Immature natural killer cell (primary cell): ENCODE results near the gene OAS1. TPM values are rescaled to one million over a fixed set of nuclear protein-coding genes. Genes with fewer than 3 reads are reported as not detected.
"Not testable (repeated sequence)": the region's sequence is repeated elsewhere in the genome, so short reads cannot be mapped to it uniquely, and the experiment has no call there.

ENCODE experiments used
- DNase-seq, 3 donors: peaks; one replicate each; pipeline ENCODE4 v3.0.0; 2022; ENCODE audit warnings: mixed read lengths in 1 of 3
- H3K27ac Mint-ChIP-seq, 6 donors: one replicate each; pipeline ENCODE4 v1.8.0; 2020; ENCODE audit warnings: mixed read lengths in 6 of 6, mild to moderate bottlenecking in 5 of 6, inconsistent platforms in 4 of 6, moderate library complexity in 3 of 6
- H3K27me3 Mint-ChIP-seq, 3 donors: one replicate each; pipeline ENCODE4 v1.8.0; 2020 to 2021; ENCODE audit warnings: low read depth in 3 of 3, mild to moderate bottlenecking in 3 of 3, mixed read lengths in 3 of 3, moderate library complexity in 3 of 3, inconsistent platforms in 1 of 3
- H3K36me3 Mint-ChIP-seq, 3 donors: one replicate each; pipeline ENCODE4 v1.8.0; 2020; ENCODE audit warnings: mixed read lengths in 3 of 3, inconsistent platforms in 2 of 3, mild to moderate bottlenecking in 2 of 3
- H3K4me1 Mint-ChIP-seq, 2 donors: one replicate each; pipeline ENCODE4 v1.8.0; 2020; ENCODE audit warnings: inconsistent platforms in 2 of 2, mild to moderate bottlenecking in 2 of 2, mixed read lengths in 2 of 2, moderate library complexity in 1 of 2
- H3K4me3 Mint-ChIP-seq, 5 donors: one replicate each; pipeline ENCODE4 v1.8.0; 2020; ENCODE audit warnings: mild to moderate bottlenecking in 5 of 5, mixed read lengths in 5 of 5, inconsistent platforms in 3 of 5, moderate library complexity in 3 of 5
- H3K9me3 Mint-ChIP-seq, 6 donors: one replicate each; pipeline ENCODE4 v1.8.0; 2020; ENCODE audit warnings: mild to moderate bottlenecking in 6 of 6, mixed read lengths in 6 of 6, inconsistent platforms in 4 of 6, moderate library complexity in 3 of 6
- polyA plus RNA-seq, 3 donors: library from polyadenylated mRNA; unstranded; fragments of 300-500 nt; fragmentation: Illumina TruSeq; gene quantifications; one replicate each; pipeline ENCODE4 v1.2.3, GENCODE V29; 2021

OAS1 gene
- polyA plus RNA-seq, 3 donors from 2014 or later: 22.3 to 46.0 (median 25.6) TPM

DNA sequence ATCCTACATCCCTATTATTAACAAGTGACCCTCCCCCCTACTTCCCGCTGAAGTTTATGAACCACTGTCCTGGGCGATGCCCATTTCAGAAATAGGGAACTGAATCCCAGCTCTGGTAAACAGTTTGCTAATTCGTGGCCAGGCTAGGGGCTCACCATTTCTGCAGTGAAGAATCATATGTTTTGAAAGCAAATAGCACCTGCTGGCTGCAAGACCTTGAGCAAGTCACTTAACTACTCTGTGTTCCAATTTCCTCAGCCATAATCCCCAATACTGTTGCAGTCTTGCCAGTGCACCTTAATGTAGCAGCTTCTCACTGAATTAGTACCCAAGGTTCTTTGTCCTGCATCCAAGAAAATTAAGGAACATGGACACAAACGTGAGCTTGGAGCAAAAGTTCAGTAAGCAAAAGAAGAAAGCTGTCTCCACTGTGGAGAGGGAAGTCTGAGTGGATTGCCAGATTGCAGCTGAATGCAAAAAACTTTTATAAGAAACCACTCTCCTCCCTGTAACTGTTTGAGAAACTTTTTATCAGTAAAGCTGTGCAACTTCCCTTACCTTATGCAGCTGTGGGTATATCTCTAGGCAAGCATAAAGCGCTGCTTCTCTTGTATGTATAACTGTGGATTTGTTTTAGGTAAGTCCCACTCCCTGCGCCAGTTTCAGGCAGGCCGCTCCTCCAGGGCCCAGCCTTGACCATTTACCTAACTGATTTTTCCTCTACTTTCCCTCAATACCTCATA, 824 bp downstream of the OAS1 start:
- Mint-ChIP-seq H3K9me3 (peaks cover 0 to 3% (median 0%) of the 10 kb centered on the region in 6 donors), H3K27ac (peak overlapping the region; percentile 84 to 94 (median 90)), H3K36me3 (peaks cover 19 to 35% (median 32%) of the 10 kb centered on the region in 3 donors), H3K4me1 (peaks cover 38 to 63% of the 10 kb centered on the region in 2 donors), H3K4me3 (peak overlapping the region; percentile 90 to 99 (median 95)), H3K27me3 (no peaks in the 10 kb centered on the region)
- peak in 1 of 3 donors; percentile 5 for DNase-seq

GRCh38 chr12:112908548-112908947, 1.8 kb downstream of the OAS1 start:
- Mint-ChIP-seq H3K27me3 (no peaks in the 10 kb centered on the region), H3K4me1 (peaks cover 38 to 68% of the 10 kb centered on the region in 2 donors), H3K27ac (peak overlapping the region in 5 of 6 donors; percentile 7 to 94 (median 41)), H3K4me3 (peak overlapping the region; percentile 6 to 99 (median 94)), H3K36me3 (peaks cover 29 to 44% (median 41%) of the 10 kb centered on the region in 3 donors), H3K9me3 (peaks cover 0 to 13% (median 8%) of the 10 kb centered on the region in 6 donors)
- DNase-seq: no peak

GRCh38 chr12:112909693-112910092, 2.9 kb downstream of the OAS1 start:
- Mint-ChIP-seq H3K4me3 (peak overlapping the region in 1 of 5 donors; percentile 99), H3K27ac (peak overlapping the region in 1 of 6 donors; percentile 65), H3K27me3 (no peaks in the 10 kb centered on the region), H3K9me3 (peaks cover 0 to 14% (median 11%) of the 10 kb centered on the region in 6 donors), H3K4me1 (peaks cover 38 to 63% of the 10 kb centered on the region in 2 donors), H3K36me3 (peaks cover 33 to 51% (median 49%) of the 10 kb centered on the region in 3 donors)
- DNase-seq: no peak

DNA sequence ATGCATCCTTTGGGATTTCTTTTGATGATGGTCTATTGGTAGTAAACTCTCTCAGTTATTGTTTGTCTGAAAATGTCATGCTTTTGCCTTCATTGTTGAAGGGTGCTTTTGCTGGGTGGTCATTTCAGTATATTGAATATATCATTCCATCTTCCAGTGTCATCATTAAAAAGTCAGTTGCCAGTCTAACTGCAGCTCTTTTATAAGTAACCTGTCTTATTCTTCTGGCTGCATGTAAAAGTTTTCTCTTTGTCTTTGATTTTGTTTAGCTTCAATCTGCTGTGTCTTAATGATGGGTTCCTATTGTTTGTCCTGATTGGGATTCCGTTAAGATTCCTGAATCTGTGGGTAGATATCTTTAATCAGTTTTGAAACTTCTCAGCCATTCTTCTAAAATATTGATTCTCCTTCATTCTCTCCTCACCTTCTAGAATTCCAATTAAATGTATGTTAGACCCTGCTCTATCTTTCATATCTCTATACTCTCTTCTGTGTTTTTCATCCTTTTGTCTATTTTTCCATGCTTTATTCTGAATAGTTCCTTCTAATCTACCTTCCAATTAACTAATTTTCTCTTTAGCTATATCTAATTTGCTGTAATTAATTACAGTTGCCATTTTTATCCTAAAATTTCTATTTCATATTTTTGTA, 6.4 kb downstream of the OAS1 start:
- Mint-ChIP-seq H3K4me1 (peaks cover 18 to 46% of the 10 kb centered on the region in 2 donors), H3K9me3 (peaks cover 0 to 17% (median 11%) of the 10 kb centered on the region in 6 donors), H3K27ac (no peak overlapping the region), H3K27me3 (no peaks in the 10 kb centered on the region), H3K4me3 (no peak overlapping the region), H3K36me3 (peaks cover 45 to 80% (median 65%) of the 10 kb centered on the region in 3 donors)
- DNase-seq: no peak

GRCh38 chr12:112913888-112914287, 7.1 kb downstream of the OAS1 start:
- H3K4me3 Mint-ChIP-seq, H3K27ac Mint-ChIP-seq, DNase-seq, H3K27me3 Mint-ChIP-seq: not testable (repeated sequence)
- peaks cover 0 to 17% (median 11%) of the 10 kb centered on the region in 6 donors for H3K9me3 Mint-ChIP-seq
- H3K4me1 Mint-ChIP-seq: peaks cover 10 to 39% of the 10 kb centered on the region in 2 donors
- H3K36me3 Mint-ChIP-seq: peaks cover 46 to 85% (median 72%) of the 10 kb centered on the region in 3 donors

DNA sequence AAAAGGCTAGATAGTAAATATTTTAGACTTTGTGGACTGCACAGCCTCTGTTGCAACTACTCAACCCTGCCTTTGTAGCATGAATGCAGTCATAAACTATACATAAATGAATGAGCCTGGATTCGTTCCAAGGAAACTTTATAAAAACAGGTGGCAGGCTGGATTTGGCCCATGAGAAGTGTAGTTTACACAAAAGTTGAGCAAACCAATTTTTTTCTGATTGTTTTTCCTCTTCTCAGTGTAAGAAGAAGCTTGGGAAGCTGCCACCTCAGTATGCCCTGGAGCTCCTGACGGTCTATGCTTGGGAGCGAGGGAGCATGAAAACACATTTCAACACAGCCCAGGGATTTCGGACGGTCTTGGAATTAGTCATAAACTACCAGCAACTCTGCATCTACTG, 9.5 kb downstream of the OAS1 start:
- Mint-ChIP-seq H3K4me1 (peaks cover 0 to 20% of the 10 kb centered on the region in 2 donors), H3K27ac (no peak overlapping the region), H3K9me3 (peaks cover 0 to 17% (median 11%) of the 10 kb centered on the region in 6 donors), H3K27me3 (no peaks in the 10 kb centered on the region), H3K36me3 (peaks cover 52 to 88% (median 70%) of the 10 kb centered on the region in 3 donors), H3K4me3 (no peak overlapping the region)
- DNase-seq: no peak

DNA sequence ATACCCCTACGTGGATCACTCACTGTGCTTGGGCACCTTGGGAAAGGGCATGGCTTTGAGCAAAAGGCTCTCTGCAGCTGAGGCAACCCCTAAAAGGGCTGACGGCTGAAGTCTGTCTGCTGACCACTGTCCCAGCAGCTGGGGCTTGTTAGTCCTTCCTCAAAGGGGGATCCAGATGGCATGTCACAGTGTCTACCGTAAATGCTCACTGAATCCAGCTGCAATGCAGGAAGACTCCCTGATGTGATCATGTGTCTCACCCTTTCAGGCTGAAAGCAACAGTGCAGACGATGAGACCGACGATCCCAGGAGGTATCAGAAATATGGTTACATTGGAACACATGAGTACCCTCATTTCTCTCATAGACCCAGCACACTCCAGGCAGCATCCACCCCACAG, 12.4 kb downstream of the OAS1 start:
- H3K27me3 Mint-ChIP-seq: no peaks in the 10 kb centered on the region
- H3K9me3 Mint-ChIP-seq: peaks cover 0 to 7% (median 0%) of the 10 kb centered on the region in 6 donors
- DNase-seq: no peak
- peaks cover 0 to 14% of the 10 kb centered on the region in 2 donors for H3K4me1 Mint-ChIP-seq
- H3K27ac Mint-ChIP-seq: no peak overlapping the region
- peaks cover 39 to 77% (median 63%) of the 10 kb centered on the region in 3 donors for H3K36me3 Mint-ChIP-seq
- H3K4me3 Mint-ChIP-seq: no peak overlapping the region

- no peak overlapping the region for H3K27ac Mint-ChIP-seq
- H3K27me3 Mint-ChIP-seq: no peaks in the 10 kb centered on the region
- H3K9me3 Mint-ChIP-seq: no peaks in the 10 kb centered on the region
- peaks cover 17 to 57% (median 48%) of the 10 kb centered on the region in 3 donors for H3K36me3 Mint-ChIP-seq
- no peak overlapping the region for H3K4me3 Mint-ChIP-seq
- DNase-seq: no peak
- H3K4me1 Mint-ChIP-seq: no peaks in the 10 kb centered on the region
Measured at GRCh38 chr12:112924986-112925385, 18.2 kb downstream of the OAS1 start.

DNA sequence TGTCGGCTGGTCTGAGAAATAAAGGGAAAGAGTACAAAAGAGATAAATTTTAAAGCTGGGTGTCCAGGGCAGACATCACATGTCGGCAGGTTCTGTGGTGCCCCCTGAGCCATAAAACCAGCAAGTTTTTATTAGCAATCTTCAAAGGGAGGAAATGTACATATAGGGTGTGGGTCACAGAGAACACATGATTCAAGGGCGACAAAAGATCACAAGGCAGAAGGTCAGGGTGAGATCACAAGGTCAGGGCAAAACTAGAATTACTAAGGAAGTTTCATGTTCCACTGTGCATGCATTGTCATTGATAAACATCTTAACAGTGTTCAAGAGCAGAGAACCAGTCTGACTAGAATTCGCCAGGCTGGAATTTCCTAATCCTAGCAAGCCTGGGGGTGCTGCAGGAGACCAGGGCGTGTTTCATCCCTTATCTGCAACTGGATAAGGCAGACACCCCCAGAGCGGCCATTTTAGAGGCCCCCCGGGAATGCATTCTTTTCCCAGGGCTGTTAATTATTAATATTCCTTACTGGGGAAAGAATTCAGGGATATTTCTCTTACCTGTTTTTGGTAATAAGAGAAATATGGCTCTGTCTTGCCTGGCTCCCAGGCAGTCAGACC, 19.8 kb downstream of the OAS1 start:
- H3K27ac Mint-ChIP-seq, H3K4me1 Mint-ChIP-seq, H3K9me3 Mint-ChIP-seq, DNase-seq, H3K27me3 Mint-ChIP-seq, H3K4me3 Mint-ChIP-seq: not testable (repeated sequence)
- peaks cover 7 to 54% (median 40%) of the 10 kb centered on the region in 3 donors for H3K36me3 Mint-ChIP-seq

DNA sequence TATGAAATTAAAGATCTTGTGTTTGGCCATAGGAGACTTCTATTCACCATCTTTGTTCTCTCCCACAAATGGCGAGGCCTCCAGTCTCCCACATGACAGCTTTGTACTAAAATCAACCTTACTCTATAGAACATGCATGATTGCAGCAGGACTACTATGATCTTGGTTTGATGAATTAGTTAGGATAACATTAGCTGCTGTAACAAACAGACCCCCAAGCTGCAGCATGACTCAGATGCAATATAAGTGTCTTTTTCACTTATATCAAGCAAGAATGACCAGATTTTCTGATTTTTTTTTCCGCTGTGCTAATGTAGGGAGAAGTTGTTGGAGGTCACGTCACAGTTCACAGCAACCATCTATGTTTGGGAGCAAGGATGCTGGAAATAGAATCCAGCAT, 20.7 kb downstream of the OAS1 start:
- Mint-ChIP-seq H3K27me3 (no peaks in the 10 kb centered on the region), H3K36me3 (peaks cover 0 to 51% (median 40%) of the 10 kb centered on the region in 3 donors), H3K9me3 (no peaks in the 10 kb centered on the region), H3K4me3 (no peak overlapping the region), H3K4me1 (no peaks in the 10 kb centered on the region), H3K27ac (no peak overlapping the region)
- DNase-seq: no peak

- no peak for DNase-seq
- H3K9me3 Mint-ChIP-seq: no peaks in the 10 kb centered on the region
- no peaks in the 10 kb centered on the region for H3K27me3 Mint-ChIP-seq
- peaks cover 0 to 50% (median 39%) of the 10 kb centered on the region in 3 donors for H3K36me3 Mint-ChIP-seq
- H3K4me3 Mint-ChIP-seq: no peak overlapping the region
- H3K27ac Mint-ChIP-seq: no peak overlapping the region
- no peaks in the 10 kb centered on the region for H3K4me1 Mint-ChIP-seq
Measured at GRCh38 chr12:112927925-112928324, 21.2 kb downstream of the OAS1 start.

GRCh38 chr12:112928978-112929377, 22.2 kb downstream of the OAS1 start:
- no peaks in the 10 kb centered on the region for H3K27me3 Mint-ChIP-seq
- peaks cover 0 to 42% (median 28%) of the 10 kb centered on the region in 3 donors for H3K36me3 Mint-ChIP-seq
- H3K9me3 Mint-ChIP-seq: no peaks in the 10 kb centered on the region
- no peak for DNase-seq
- no peaks in the 10 kb centered on the region for H3K4me1 Mint-ChIP-seq
- H3K4me3 Mint-ChIP-seq: no peak overlapping the region
- no peak overlapping the region for H3K27ac Mint-ChIP-seq

DNA sequence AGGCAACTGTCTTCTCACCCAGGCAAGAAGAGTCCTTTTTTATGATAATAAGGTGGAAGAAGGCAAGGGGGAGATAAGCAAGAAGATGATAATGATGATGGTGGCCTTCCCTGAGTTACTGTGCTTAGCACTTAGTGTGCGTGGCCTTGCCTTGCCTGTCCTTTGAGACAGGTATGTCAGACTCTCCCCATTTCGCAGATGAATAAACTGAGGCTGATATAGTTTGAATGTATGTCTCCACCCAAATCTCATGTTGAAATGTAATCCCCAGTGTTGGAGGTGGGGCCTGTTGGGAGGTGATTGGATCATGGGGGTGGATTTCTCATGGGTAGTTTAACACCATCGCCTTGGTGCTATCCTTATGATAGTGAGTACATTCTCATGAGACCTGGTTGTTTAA, 23.0 kb downstream of the OAS1 start:
- Mint-ChIP-seq H3K27ac (no peak overlapping the region), H3K9me3 (no peaks in the 10 kb centered on the region), H3K36me3 (peaks cover 0 to 35% (median 21%) of the 10 kb centered on the region in 3 donors), H3K4me1 (no peaks in the 10 kb centered on the region), H3K27me3 (no peaks in the 10 kb centered on the region), H3K4me3 (no peak overlapping the region)
- no peak for DNase-seq

- H3K4me1 Mint-ChIP-seq: no peaks in the 10 kb centered on the region
- H3K4me3 Mint-ChIP-seq: no peak overlapping the region
- no peak overlapping the region for H3K27ac Mint-ChIP-seq
- H3K36me3 Mint-ChIP-seq: peaks cover 0 to 33% (median 19%) of the 10 kb centered on the region in 3 donors
- DNase-seq: no peak
- H3K27me3 Mint-ChIP-seq: no peaks in the 10 kb centered on the region
- H3K9me3 Mint-ChIP-seq: no peaks in the 10 kb centered on the region
Measured at GRCh38 chr12:112930350-112930749, 23.6 kb downstream of the OAS1 start.
